ENCODE measurements around the gene IL33. TPM values are rescaled to one million over a fixed set of nuclear protein-coding genes. Genes with fewer than 3 reads are reported as not detected.

IL33 gene
- total RNA-seq, 1 donor from 2014 or later, result not detected

DNA sequence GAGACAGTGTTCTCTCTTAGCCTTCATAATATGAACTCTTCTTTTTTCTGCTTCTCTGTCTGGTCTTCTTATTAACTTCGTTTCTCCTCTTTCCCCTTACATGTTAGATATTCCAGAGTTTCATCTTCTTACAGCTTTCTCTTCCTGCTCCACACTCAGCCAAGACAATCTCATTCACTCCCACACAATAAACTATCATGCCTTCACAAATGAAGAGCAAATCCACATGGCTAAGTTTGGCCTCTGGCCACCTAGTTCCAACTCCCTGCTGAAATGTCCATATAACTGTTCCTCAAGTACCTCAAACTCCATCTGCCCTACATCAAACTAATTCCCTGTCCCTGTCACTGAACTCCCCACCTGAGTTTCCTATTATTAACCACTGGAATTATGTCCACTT lies 18.4 kb downstream of the IL33 start:
- Mint-ChIP-seq H3K36me3 (ENCODE audit: low read depth, unreplicated experiment) (no peaks in the 10 kb centered on the region), H3K9me3 (ENCODE audit: unreplicated experiment) (no peaks in the 10 kb centered on the region), H3K27ac (ENCODE audit: unreplicated experiment) (no peak overlapping the region), H3K4me1 (ENCODE audit: low read depth, unreplicated experiment) (peaks cover 3% of the 10 kb centered on the region), H3K4me3 (ENCODE audit: unreplicated experiment) (no peak overlapping the region), H3K27me3 (ENCODE audit: low read depth, unreplicated experiment) (no peaks in the 10 kb centered on the region)
- Histone ChIP-seq H3K79me2 (ENCODE audit: insufficient read depth, low read length) (no peaks in the 10 kb centered on the region), H4K20me1 (ENCODE audit: insufficient read depth, low read length) (no peaks in the 10 kb centered on the region), H3K27ac (ENCODE audit: low read depth, low read length) (no peak overlapping the region), H3K4me1 (ENCODE audit: insufficient read depth, low read length) (peaks cover under 1% of the 10 kb centered on the region), H3K4me3 (ENCODE audit: insufficient read depth, low read depth, low read length) (no peak overlapping the region), H3K36me3 (ENCODE audit: insufficient read depth, low read length) (no peaks in the 10 kb centered on the region), H3K9ac (ENCODE audit: low read length) (no peak overlapping the region), H3K4me2 (ENCODE audit: low read length) (no peak overlapping the region), H3K27me3 (ENCODE audit: insufficient read depth, low read length) (no peaks in the 10 kb centered on the region), H2AFZ (ENCODE audit: low read depth, low read length) (no peak overlapping the region), H3K9me3 (ENCODE audit: insufficient read depth, low read depth, low read length) (no peaks in the 10 kb centered on the region)
- DNase-seq (ENCODE audit: low read depth), result no peak
- no peak for TF ChIP-seq EZH2 (IDR thresholded peaks at IDR 0.05; ENCODE audit: insufficient read depth, low read length)
- TF ChIP-seq, protein P1, sequence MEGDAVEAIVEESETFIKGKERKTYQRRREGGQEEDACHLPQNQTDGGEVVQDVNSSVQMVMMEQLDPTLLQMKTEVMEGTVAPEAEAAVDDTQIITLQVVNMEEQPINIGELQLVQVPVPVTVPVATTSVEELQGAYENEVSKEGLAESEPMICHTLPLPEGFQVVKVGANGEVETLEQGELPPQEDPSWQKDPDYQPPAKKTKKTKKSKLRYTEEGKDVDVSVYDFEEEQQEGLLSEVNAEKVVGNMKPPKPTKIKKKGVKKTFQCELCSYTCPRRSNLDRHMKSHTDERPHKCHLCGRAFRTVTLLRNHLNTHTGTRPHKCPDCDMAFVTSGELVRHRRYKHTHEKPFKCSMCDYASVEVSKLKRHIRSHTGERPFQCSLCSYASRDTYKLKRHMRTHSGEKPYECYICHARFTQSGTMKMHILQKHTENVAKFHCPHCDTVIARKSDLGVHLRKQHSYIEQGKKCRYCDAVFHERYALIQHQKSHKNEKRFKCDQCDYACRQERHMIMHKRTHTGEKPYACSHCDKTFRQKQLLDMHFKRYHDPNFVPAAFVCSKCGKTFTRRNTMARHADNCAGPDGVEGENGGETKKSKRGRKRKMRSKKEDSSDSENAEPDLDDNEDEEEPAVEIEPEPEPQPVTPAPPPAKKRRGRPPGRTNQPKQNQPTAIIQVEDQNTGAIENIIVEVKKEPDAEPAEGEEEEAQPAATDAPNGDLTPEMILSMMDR (IDR thresholded peaks at IDR 0.05; ENCODE audit: insufficient read depth, low read depth, low read length), result no peak
- no peak for FAIRE-seq

DNA sequence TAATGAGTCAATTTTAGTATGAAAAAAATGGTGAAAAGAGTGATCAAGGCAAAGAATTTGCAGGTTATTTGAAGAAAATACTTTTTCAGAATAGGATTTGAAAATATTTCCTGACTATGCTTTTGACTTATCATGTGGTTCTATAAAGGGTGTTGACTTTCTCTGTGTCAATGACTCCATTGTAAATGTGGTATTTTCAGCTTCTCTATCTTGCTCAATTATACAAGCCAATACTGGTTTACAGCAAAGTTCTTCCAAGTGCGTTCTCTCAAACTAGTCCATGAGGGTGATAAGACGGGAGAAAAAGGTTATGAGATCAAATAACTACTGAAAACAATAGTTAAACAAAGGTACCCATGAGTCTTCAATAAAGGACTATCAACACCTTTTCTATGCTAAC lies 21.7 kb downstream of the IL33 start:
- no peaks in the 10 kb centered on the region for H3K79me2 ChIP-seq (ENCODE audit: insufficient read depth, low read length)
- Mint-ChIP-seq H3K36me3 (ENCODE audit: low read depth, unreplicated experiment) (no peaks in the 10 kb centered on the region), H3K27ac (ENCODE audit: unreplicated experiment) (no peak overlapping the region), H3K9me3 (ENCODE audit: unreplicated experiment) (peaks cover 3% of the 10 kb centered on the region), H3K4me1 (ENCODE audit: low read depth, unreplicated experiment) (peaks cover 12% of the 10 kb centered on the region), H3K27me3 (ENCODE audit: low read depth, unreplicated experiment) (no peaks in the 10 kb centered on the region), H3K4me3 (ENCODE audit: unreplicated experiment) (no peak overlapping the region)
- H3K9me3 ChIP-seq (ENCODE audit: insufficient read depth, low read depth, low read length), result no peaks in the 10 kb centered on the region
- H3K9ac ChIP-seq (ENCODE audit: low read length), result no peak overlapping the region
- TF ChIP-seq EZH2 (IDR thresholded peaks at IDR 0.05; ENCODE audit: insufficient read depth, low read length), result no peak
- H3K4me3 ChIP-seq (ENCODE audit: insufficient read depth, low read depth, low read length), result no peak overlapping the region
- H4K20me1 ChIP-seq (ENCODE audit: insufficient read depth, low read length), result no peaks in the 10 kb centered on the region
- FAIRE-seq (no peak), DNase-seq (ENCODE audit: low read depth) (no peak)
- no peaks in the 10 kb centered on the region for H3K36me3 ChIP-seq (ENCODE audit: insufficient read depth, low read length)
- no peak overlapping the region for H3K27ac ChIP-seq (ENCODE audit: low read depth, low read length)
- H2AFZ ChIP-seq (ENCODE audit: low read depth, low read length), result no peak overlapping the region
- H3K4me2 ChIP-seq (ENCODE audit: low read length), result no peak overlapping the region
- H3K4me1 ChIP-seq (ENCODE audit: insufficient read depth, low read length), result peaks cover 4% of the 10 kb centered on the region
- H3K27me3 ChIP-seq (ENCODE audit: insufficient read depth, low read length), result no peaks in the 10 kb centered on the region

DNA sequence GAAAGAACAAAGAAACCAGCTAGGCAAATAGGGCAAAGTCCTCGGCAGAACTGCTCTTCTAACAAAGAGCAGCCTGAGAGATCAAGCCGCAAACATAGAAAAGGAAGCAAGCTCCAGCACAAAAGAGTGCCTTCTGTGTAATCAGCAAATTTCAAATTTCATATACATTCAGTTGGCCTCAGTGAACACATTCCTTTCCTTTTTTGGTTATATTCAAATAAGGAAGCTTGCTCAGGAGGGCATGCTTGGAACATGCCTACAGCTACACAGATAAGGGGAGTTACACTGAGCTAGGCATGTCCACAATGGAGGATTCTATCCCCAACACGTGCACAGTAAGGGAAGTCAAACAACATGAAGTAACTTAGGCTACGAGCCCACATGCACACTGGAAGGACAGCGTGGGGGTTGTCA lies 23.4 kb downstream of the IL33 start:
- H3K27ac Mint-ChIP-seq (ENCODE audit: unreplicated experiment), result peak overlapping the region; percentile 70
- H2AFZ ChIP-seq (ENCODE audit: low read depth, low read length), result peak overlapping the region; percentile 63

More for the DNA sequence above, 23.4 kb downstream of the IL33 start:
- Mint-ChIP-seq H3K27me3 (ENCODE audit: low read depth, unreplicated experiment) (no peaks in the 10 kb centered on the region), H3K9me3 (ENCODE audit: unreplicated experiment) (peaks cover 3% of the 10 kb centered on the region), H3K4me1 (ENCODE audit: low read depth, unreplicated experiment) (peaks cover 13% of the 10 kb centered on the region), H3K36me3 (ENCODE audit: low read depth, unreplicated experiment) (no peaks in the 10 kb centered on the region), H3K4me3 (ENCODE audit: unreplicated experiment) (no peak overlapping the region)
- Histone ChIP-seq H3K27ac (ENCODE audit: low read depth, low read length) (no peak overlapping the region), H3K36me3 (ENCODE audit: insufficient read depth, low read length) (no peaks in the 10 kb centered on the region), H3K79me2 (ENCODE audit: insufficient read depth, low read length) (no peaks in the 10 kb centered on the region), H3K4me3 (ENCODE audit: insufficient read depth, low read depth, low read length) (no peak overlapping the region), H3K4me1 (ENCODE audit: insufficient read depth, low read length) (peaks cover 4% of the 10 kb centered on the region), H3K4me2 (ENCODE audit: low read length) (no peak overlapping the region), H4K20me1 (ENCODE audit: insufficient read depth, low read length) (no peaks in the 10 kb centered on the region), H3K27me3 (ENCODE audit: insufficient read depth, low read length) (no peaks in the 10 kb centered on the region), H3K9me3 (ENCODE audit: insufficient read depth, low read depth, low read length) (no peaks in the 10 kb centered on the region), H3K9ac (ENCODE audit: low read length) (no peak overlapping the region)
- FAIRE-seq (no peak), DNase-seq (ENCODE audit: low read depth) (no peak)
- TF ChIP-seq, protein P1 (IDR thresholded peaks at IDR 0.05; ENCODE audit: insufficient read depth, low read depth, low read length), result no peak
- no peak for TF ChIP-seq EZH2 (IDR thresholded peaks at IDR 0.05; ENCODE audit: insufficient read depth, low read length)

All from astrocyte (in vitro differentiated cells and primary cell).